ENCODE data around the gene TVP23A. TPM values are rescaled to one million over a fixed set of nuclear protein-coding genes. Genes with fewer than 3 reads are reported as not detected.
A peak's percentile ranks its signal among the peaks of the same experiment; 100 is the strongest.

Gene TVP23A
- total RNA-seq, 1 donor, result not detected

GRCh38 chr16:10731790-10732189 is 86.8 kb downstream of the TVP23A start:
- Histone ChIP-seq H3K4me1 (ENCODE audit: insufficient read depth, low read length) (peaks cover 6% of the 10 kb centered on the region), H3K4me2 (ENCODE audit: insufficient read depth, low read length) (no peak overlapping the region), H3K27me3 (ENCODE audit: insufficient read depth, low read length) (no peaks in the 10 kb centered on the region), H3K27ac (ENCODE audit: low read depth, low read length) (no peak overlapping the region), H3K9me3 (ENCODE audit: low read depth, low read length) (no peaks in the 10 kb centered on the region), H3K79me2 (ENCODE audit: insufficient read depth, low read length) (no peaks in the 10 kb centered on the region), H3K4me3 (ENCODE audit: insufficient read depth, low read length) (no peak overlapping the region), H4K20me1 (ENCODE audit: insufficient read depth, low read length) (no peaks in the 10 kb centered on the region), H3K36me3 (ENCODE audit: insufficient read depth, low read length) (no peaks in the 10 kb centered on the region), H2AFZ (ENCODE audit: low read length) (no peak overlapping the region)
- DNase-seq (ENCODE audit: insufficient read length, low spot score, missing footprints), result peak; percentile 79
- no peak for TF ChIP-seq CTCF (IDR thresholded peaks at IDR 0.05; ENCODE audit: extremely low read depth, low read depth, low read length)

- TF ChIP-seq CTCF (IDR thresholded peaks at IDR 0.05; ENCODE audit: extremely low read depth, low read depth, low read length), result no peak
- Histone ChIP-seq H3K9me3 (ENCODE audit: low read depth, low read length) (no peaks in the 10 kb centered on the region), H3K4me2 (ENCODE audit: insufficient read depth, low read length) (peak overlapping the region; percentile 24), H3K79me2 (ENCODE audit: insufficient read depth, low read length) (no peaks in the 10 kb centered on the region), H3K4me3 (ENCODE audit: insufficient read depth, low read length) (no peak overlapping the region), H2AFZ (ENCODE audit: low read length) (peak overlapping the region; percentile 62), H3K27ac (ENCODE audit: low read depth, low read length) (no peak overlapping the region), H3K27me3 (ENCODE audit: insufficient read depth, low read length) (no peaks in the 10 kb centered on the region), H3K4me1 (ENCODE audit: insufficient read depth, low read length) (peaks cover 5% of the 10 kb centered on the region), H3K36me3 (ENCODE audit: insufficient read depth, low read length) (no peaks in the 10 kb centered on the region), H4K20me1 (ENCODE audit: insufficient read depth, low read length) (no peaks in the 10 kb centered on the region)
- DNase-seq (ENCODE audit: insufficient read length, low spot score, missing footprints), result peak; percentile 78
These were observed 89.2 kb downstream of the TVP23A start for GRCh38 chr16:10729104-10730048.

GRCh38 chr16:10728003-10728887 is 90.3 kb downstream of the TVP23A start:
- H3K79me2 ChIP-seq (ENCODE audit: insufficient read depth, low read length), result no peaks in the 10 kb centered on the region
- no peaks in the 10 kb centered on the region for H4K20me1 ChIP-seq (ENCODE audit: insufficient read depth, low read length)
- no peak for TF ChIP-seq CTCF (IDR thresholded peaks at IDR 0.05; ENCODE audit: extremely low read depth, low read depth, low read length)
- no peaks in the 10 kb centered on the region for H3K9me3 ChIP-seq (ENCODE audit: low read depth, low read length)
- H2AFZ ChIP-seq (ENCODE audit: low read length), result no peak overlapping the region
- no peak overlapping the region for H3K4me2 ChIP-seq (ENCODE audit: insufficient read depth, low read length)
- H3K27me3 ChIP-seq (ENCODE audit: insufficient read depth, low read length), result no peaks in the 10 kb centered on the region
- H3K4me1 ChIP-seq (ENCODE audit: insufficient read depth, low read length), result peaks cover 5% of the 10 kb centered on the region
- DNase-seq (ENCODE audit: insufficient read length, low spot score, missing footprints), result no peak
- no peak overlapping the region for H3K27ac ChIP-seq (ENCODE audit: low read depth, low read length)
- no peaks in the 10 kb centered on the region for H3K36me3 ChIP-seq (ENCODE audit: insufficient read depth, low read length)
- no peak overlapping the region for H3K4me3 ChIP-seq (ENCODE audit: insufficient read depth, low read length)

Small RNA genes lying within 50 kb of the gene (small RNA-seq; reads per million reads assigned to genes)
- not detected for gene MTND4LP24
- gene MTND6P33, result not detected

Other genes with a start within 250 kb of the TVP23A start
- 31.8 and 35.4 TPM in 2 replicates for gene EMP2, start 238.2 kb downstream of the TVP23A start, total RNA-seq
- gene TEKT5, start 123.9 kb downstream of the TVP23A start, total RNA-seq, result 0.29 and 0.36 TPM in 2 replicates
- gene NUBP1, start 75.0 kb downstream of the TVP23A start, total RNA-seq, result 19.5 and 20.0 TPM in 2 replicates
- gene CIITA, start 58.4 kb upstream of the TVP23A start, total RNA-seq, result 2.5 and 2.7 TPM in 2 replicates
- 32.7 and 34.0 TPM in 2 replicates for gene DEXI, start 123.7 kb upstream of the TVP23A start, total RNA-seq
- 18.9 and 25.7 TPM in 2 replicates for gene CLEC16A, start 125.8 kb upstream of the TVP23A start, total RNA-seq

Data from osteoblast (primary cell).